ENCODE measurements around the gene TP53BP2. TPM values are rescaled to one million over a fixed set of nuclear protein-coding genes. Genes with fewer than 3 reads are reported as not detected.

Gene TP53BP2
- total and polyA plus RNA-seq, 10 of the 15 experiments (the other 5 are each of a cell fraction or from before 2014, with no cell fraction given) = 1.6 to 13.7 (median 5.6) TPM

- TF ChIP-seq BCLAF1 (IDR thresholded peaks at IDR 0.05) = no peak
These were observed 71.5 kb downstream of the TP53BP2 start (continued) for GRCh38 chr1:223774134-223774814.

GRCh38 chr1:223772771-223773160, 73.0 kb downstream of the TP53BP2 start:
- Histone ChIP-seq H3K9ac (ENCODE audit: control insufficient read depth, insufficient read depth, low read length) (no peak overlapping the region), H3K9me3 (replicated peaks; ENCODE audit: control insufficient read depth, insufficient read depth, low read length) (no peaks in the 10 kb centered on the region), H3K4me2 (ENCODE audit: control insufficient read depth, insufficient read depth) (no peak overlapping the region), H3K4me1 (ENCODE audit: control insufficient read depth, insufficient read depth, low read length) (peaks cover 11% of the 10 kb centered on the region), H4K20me1 (ENCODE audit: control insufficient read depth, insufficient read depth) (no peaks in the 10 kb centered on the region), H3K36me3 (ENCODE audit: control insufficient read depth in 2 of 2, insufficient read depth in 2 of 2, low read length in 1 of 2) (no peaks in the 10 kb centered on the region; a peak in 1 of 4 replicates), H2AFZ (ENCODE audit: control insufficient read depth, low read depth, low read length) (no peak overlapping the region), H3K27ac (ENCODE audit: control insufficient read depth, insufficient read depth) (no peak overlapping the region), H3K79me2 (ENCODE audit: control insufficient read depth, insufficient read depth, low read length) (no peaks in the 10 kb centered on the region), H3K4me3 (no peak overlapping the region), H3K27me3 (replicated peaks in 1 of 2; ENCODE audit: control insufficient read depth in 2 of 2, insufficient read depth in 2 of 2, low read length in 1 of 2) (no peaks in the 10 kb centered on the region)
- 90% methylated on average over 5 of the region's 5 CpGs for WGBS (ENCODE audit: insufficient coverage, insufficient replicate concordance, low lambda C conversion rate, missing lambda C conversion rate)
- DNase-seq (ENCODE audit: low read depth, low spot score) (no peak), FAIRE-seq (no peak), ATAC-seq (no peak)
- intact Hi-C loops (cut with micrococcal nuclease; ENCODE audit: unreplicated experiment) = no loop called here
- ChIA-PET SMC1A (ENCODE audit: uncharacterized antibody, unreplicated experiment) (interaction anchor here (0.6 to 2.0 kb wide), 3 partner anchors 8 to 74 kb away, joined by 3 to 12 read pairs (median 5); no protein-coding TSS in a partner anchor), POLR2A (no interaction called here), RAD21 (ENCODE audit: unreplicated experiment) (interaction anchor here (1.2 to 1.7 kb wide), 2 partner anchors 8 to 24 kb away, joined by 4 to 6 read pairs; no protein-coding TSS in a partner anchor), CTCF (interaction anchor here (0.8 to 3.2 kb wide), 5 partner anchors 8 to 151 kb away, joined by 3 to 16 read pairs (median 7); no protein-coding TSS in a partner anchor)
- no TSS peak for BruUV-seq (replicated peaks)
- TF ChIP-seq CEBPB (IDR thresholded peaks at IDR 0.05; ENCODE audit: borderline replicate concordance in 1 of 2, low read depth in 2 of 2, low read length in 2 of 2) (no peak), NKRF (conservative IDR thresholded peaks at IDR 0.05) (no peak), KAT2A (conservative IDR thresholded peaks at IDR 0.05; ENCODE audit: control insufficient read depth, low read depth, low read length) (no peak), HDAC2 (IDR thresholded peaks at IDR 0.05) (no peak)
- in situ Hi-C loops (cut with MboI) = no loop called here

Measured in GM12878 (cell line).